Measurements from ENCODE around the gene KLHDC3.
A peak's percentile ranks its signal among the peaks of the same experiment; 100 is the strongest.

Gene KLHDC3

GRCh38 chr6:43021270-43022047, 7.4 kb downstream of the KLHDC3 start, which contains the start of gene RRP36:
Gene RRP36 (plus strand): TSS chr6:43021623. CDS start chr6:43021655, 32 bp downstream.
- peak; percentile 69 for DNase-seq (ENCODE audit: low read depth)
- peak within 1 kb of the TSS; percentile 67 for H3K4me3 ChIP-seq (ENCODE audit: low read depth, low read length)
- TF ChIP-seq, protein P1, sequence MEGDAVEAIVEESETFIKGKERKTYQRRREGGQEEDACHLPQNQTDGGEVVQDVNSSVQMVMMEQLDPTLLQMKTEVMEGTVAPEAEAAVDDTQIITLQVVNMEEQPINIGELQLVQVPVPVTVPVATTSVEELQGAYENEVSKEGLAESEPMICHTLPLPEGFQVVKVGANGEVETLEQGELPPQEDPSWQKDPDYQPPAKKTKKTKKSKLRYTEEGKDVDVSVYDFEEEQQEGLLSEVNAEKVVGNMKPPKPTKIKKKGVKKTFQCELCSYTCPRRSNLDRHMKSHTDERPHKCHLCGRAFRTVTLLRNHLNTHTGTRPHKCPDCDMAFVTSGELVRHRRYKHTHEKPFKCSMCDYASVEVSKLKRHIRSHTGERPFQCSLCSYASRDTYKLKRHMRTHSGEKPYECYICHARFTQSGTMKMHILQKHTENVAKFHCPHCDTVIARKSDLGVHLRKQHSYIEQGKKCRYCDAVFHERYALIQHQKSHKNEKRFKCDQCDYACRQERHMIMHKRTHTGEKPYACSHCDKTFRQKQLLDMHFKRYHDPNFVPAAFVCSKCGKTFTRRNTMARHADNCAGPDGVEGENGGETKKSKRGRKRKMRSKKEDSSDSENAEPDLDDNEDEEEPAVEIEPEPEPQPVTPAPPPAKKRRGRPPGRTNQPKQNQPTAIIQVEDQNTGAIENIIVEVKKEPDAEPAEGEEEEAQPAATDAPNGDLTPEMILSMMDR (conservative IDR thresholded peaks at IDR 0.05; ENCODE audit: low read depth, low read length) = no peak

- no peak overlapping the region for H3K4me3 ChIP-seq (ENCODE audit: low read depth, low read length)
- TF ChIP-seq, protein P1 (conservative IDR thresholded peaks at IDR 0.05; ENCODE audit: low read depth, low read length) = no peak
- DNase-seq (ENCODE audit: low read depth) = no peak
Measured at GRCh38 chr6:43024436-43024835, 10.4 kb downstream of the KLHDC3 start.

DNA sequence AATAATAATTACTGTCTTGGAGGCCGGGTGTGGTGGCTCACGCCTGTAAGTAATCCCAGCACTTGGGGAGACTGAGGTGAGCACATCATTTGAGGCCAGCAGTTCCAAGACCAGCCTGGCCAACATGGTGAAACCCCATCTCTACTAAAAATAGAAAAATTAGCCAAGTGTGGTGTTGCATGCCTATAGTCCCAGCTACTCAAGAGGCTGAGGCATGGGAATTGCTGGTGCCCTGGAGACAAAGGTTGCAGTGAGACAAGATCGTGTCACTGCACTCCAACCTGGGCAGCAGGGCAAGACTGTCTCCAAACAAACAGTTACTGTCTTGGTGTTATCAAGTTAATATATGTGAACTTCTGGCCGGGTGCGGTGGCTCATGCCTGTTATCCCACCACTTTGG, 12.3 kb downstream of the KLHDC3 start:
- TF ChIP-seq, protein P1 (conservative IDR thresholded peaks at IDR 0.05; ENCODE audit: low read depth, low read length) = no peak
- no peak overlapping the region for H3K4me3 ChIP-seq (ENCODE audit: low read depth, low read length)
- DNase-seq (ENCODE audit: low read depth) = no peak

GRCh38 chr6:43029120-43029519, 15.1 kb downstream of the KLHDC3 start:
- no peak overlapping the region for H3K4me3 ChIP-seq (ENCODE audit: low read depth, low read length)
- DNase-seq (ENCODE audit: low read depth) = no peak
- TF ChIP-seq, protein P1 (conservative IDR thresholded peaks at IDR 0.05; ENCODE audit: low read depth, low read length) = no peak

GRCh38 chr6:43032326-43032725, 18.3 kb downstream of the KLHDC3 start:
- H3K4me3 ChIP-seq (ENCODE audit: low read depth, low read length) = no peak overlapping the region
- TF ChIP-seq, protein P1 (conservative IDR thresholded peaks at IDR 0.05; ENCODE audit: low read depth, low read length) = no peak
- DNase-seq (ENCODE audit: low read depth) = no peak

DNA sequence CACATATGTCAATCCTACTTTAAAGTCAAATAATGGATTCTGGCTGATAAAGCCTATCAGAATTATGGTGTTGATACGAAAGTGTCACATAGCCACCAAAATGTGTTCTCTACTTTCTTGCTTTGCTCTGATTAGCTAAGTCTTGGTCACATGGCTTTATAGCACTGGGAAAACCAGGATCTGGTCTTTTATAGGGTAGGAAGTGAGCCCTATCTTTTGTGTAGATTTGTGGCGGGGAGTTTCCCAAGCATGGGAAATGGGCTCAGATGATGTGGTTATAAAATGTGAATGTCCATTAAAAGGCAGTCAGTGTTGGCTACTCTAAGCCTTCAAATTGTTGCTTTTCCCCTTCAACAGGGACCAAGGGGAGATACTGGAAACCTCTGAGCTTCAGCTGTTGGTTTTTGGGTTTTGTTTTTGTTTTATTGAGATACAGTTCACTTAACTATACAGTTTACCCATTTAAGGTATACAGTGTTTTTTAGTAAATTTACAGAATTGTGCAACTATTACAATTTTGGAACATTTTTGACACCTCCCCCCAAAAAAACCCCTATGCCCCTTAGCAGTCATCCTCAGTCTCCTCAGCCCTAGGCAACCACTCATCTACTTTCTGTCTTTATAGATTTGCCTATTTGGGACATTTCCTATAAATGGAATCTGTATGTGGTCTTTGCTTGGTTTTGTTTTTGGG, 19.6 kb downstream of the KLHDC3 start:
- no peak for DNase-seq (ENCODE audit: low read depth)
- no peak overlapping the region for H3K4me3 ChIP-seq (ENCODE audit: low read depth, low read length)
- TF ChIP-seq, protein P1 (conservative IDR thresholded peaks at IDR 0.05; ENCODE audit: low read depth, low read length) = no peak
